ENCODE data around the gene KRT35.

DNA sequence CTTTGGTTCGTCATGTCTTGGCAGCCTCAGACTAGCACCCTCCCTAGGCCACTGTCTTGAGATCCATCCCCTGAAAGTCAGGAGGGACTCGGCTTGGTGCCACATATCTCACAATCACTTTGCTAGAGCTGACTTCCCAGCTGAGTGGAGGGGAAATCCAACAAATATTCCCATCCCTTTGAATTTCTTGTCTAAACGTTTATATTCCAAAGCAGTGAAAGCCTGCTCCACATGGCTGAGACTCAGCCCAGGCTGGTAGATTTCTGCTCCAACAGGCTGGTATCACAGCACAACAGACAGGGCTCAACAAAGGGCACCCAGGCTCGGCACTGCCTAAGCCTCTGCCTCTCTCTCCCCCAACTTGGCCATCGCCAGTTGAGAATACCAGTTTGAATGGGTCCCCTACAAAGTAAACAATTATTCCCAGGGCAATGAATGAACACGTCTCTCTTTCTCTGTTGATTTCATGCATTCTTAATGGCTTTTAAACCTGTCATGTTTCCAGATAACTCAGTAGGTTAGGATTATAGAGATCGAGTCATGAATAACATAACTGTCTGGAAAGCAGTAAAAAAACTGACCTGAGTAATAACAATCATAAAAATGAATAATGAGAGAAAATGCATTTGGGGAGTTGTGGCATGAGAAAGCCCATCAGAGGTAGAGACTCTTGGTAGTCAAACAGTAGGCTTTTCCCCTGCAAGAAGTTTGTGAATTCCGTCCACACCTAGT, 23.5 kb upstream of the KRT35 start:
- TF ChIP-seq POLR2A (IDR thresholded peaks at IDR 0.05; ENCODE audit: low read depth, low read length) = no peak
- TF ChIP-seq, protein P1, sequence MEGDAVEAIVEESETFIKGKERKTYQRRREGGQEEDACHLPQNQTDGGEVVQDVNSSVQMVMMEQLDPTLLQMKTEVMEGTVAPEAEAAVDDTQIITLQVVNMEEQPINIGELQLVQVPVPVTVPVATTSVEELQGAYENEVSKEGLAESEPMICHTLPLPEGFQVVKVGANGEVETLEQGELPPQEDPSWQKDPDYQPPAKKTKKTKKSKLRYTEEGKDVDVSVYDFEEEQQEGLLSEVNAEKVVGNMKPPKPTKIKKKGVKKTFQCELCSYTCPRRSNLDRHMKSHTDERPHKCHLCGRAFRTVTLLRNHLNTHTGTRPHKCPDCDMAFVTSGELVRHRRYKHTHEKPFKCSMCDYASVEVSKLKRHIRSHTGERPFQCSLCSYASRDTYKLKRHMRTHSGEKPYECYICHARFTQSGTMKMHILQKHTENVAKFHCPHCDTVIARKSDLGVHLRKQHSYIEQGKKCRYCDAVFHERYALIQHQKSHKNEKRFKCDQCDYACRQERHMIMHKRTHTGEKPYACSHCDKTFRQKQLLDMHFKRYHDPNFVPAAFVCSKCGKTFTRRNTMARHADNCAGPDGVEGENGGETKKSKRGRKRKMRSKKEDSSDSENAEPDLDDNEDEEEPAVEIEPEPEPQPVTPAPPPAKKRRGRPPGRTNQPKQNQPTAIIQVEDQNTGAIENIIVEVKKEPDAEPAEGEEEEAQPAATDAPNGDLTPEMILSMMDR (IDR thresholded peaks at IDR 0.05; ENCODE audit: extremely low read depth in 1 of 2, insufficient read depth in 1 of 2, low read depth in 1 of 2, low read length in 2 of 2) = no peak
